ENCODE data around the gene HS3ST4. TPM values are rescaled to one million over a fixed set of nuclear protein-coding genes. Genes with fewer than 3 reads are reported as not detected.

HS3ST4 gene
- total RNA-seq, 2 donors from 2014 or later: 1.0 to 1.9 TPM

- no peaks in the 10 kb centered on the region for H3K36me3 ChIP-seq
- H3K27me3 ChIP-seq (replicated peaks; ENCODE audit: insufficient read depth): no peaks in the 10 kb centered on the region
- no peak for DNase-seq (ENCODE audit: low spot score)
- no peak overlapping the region for H3K27ac ChIP-seq
- TF ChIP-seq CTCF (IDR thresholded peaks at IDR 0.05): no peak
- intact Hi-C loops (cut with DNase I): no loop called here
- H3K4me1 ChIP-seq (replicated peaks): no peaks in the 10 kb centered on the region
- H3K4me3 ChIP-seq: no peak overlapping the region
- WGBS: 45% methylated on average over 1 of the region's 1 CpG
- H3K9me3 ChIP-seq: no peaks in the 10 kb centered on the region
Measured at GRCh38 chr16:25966172-25967097, 274.7 kb downstream of the HS3ST4 start.

- TF ChIP-seq POLR2AphosphoS5 (IDR thresholded peaks at IDR 0.05) (no peak), POLR2A (IDR thresholded peaks at IDR 0.05) (no peak), CTCF (IDR thresholded peaks at IDR 0.05) (no peak)
- DNase-seq (ENCODE audit: low spot score): no peak
- intact Hi-C loops (cut with DNase I): no loop called here
Measured at GRCh38 chr16:25977121-25977520, 285.4 kb downstream of the HS3ST4 start.

GRCh38 chr16:25978218-25978617, 286.5 kb downstream of the HS3ST4 start:
- Histone ChIP-seq H3K27me3 (replicated peaks; ENCODE audit: insufficient read depth) (no peaks in the 10 kb centered on the region), H3K4me1 (replicated peaks) (no peaks in the 10 kb centered on the region), H3K9me3 (no peaks in the 10 kb centered on the region), H3K4me3 (no peak overlapping the region), H3K27ac (no peak overlapping the region), H3K36me3 (no peaks in the 10 kb centered on the region)
- TF ChIP-seq POLR2AphosphoS5 (IDR thresholded peaks at IDR 0.05) (peak; percentile 31), CTCF (IDR thresholded peaks at IDR 0.05) (no peak)
- intact Hi-C loops (cut with DNase I): no loop called here
- peak; percentile 5 for DNase-seq (ENCODE audit: low spot score)

More at GRCh38 chr16:25977121-25977520, 285.4 kb downstream of the HS3ST4 start:
- no peaks in the 10 kb centered on the region for H3K9me3 ChIP-seq
- H3K4me3 ChIP-seq: no peak overlapping the region
- no peaks in the 10 kb centered on the region for H3K4me1 ChIP-seq (replicated peaks)
- no peaks in the 10 kb centered on the region for H3K36me3 ChIP-seq
- 94% methylated on average over 4 of the region's 4 CpGs for WGBS
- no peaks in the 10 kb centered on the region for H3K27me3 ChIP-seq (replicated peaks; ENCODE audit: insufficient read depth)
- no peak overlapping the region for H3K27ac ChIP-seq

GRCh38 chr16:25988084-25988483, 296.3 kb downstream of the HS3ST4 start:
- WGBS: 44% methylated on average over 6 of the region's 6 CpGs
- no peak overlapping the region for H3K4me3 ChIP-seq
- TF ChIP-seq POLR2AphosphoS5 (IDR thresholded peaks at IDR 0.05) (no peak), POLR2A (IDR thresholded peaks at IDR 0.05) (no peak), CTCF (IDR thresholded peaks at IDR 0.05) (no peak)
- no peak for DNase-seq (ENCODE audit: low spot score)
- intact Hi-C loops (cut with DNase I): no loop called here
- H3K36me3 ChIP-seq: no peaks in the 10 kb centered on the region
- H3K27ac ChIP-seq: no peak overlapping the region
- H3K4me1 ChIP-seq (replicated peaks): no peaks in the 10 kb centered on the region
- no peaks in the 10 kb centered on the region for H3K9me3 ChIP-seq
- no peaks in the 10 kb centered on the region for H3K27me3 ChIP-seq (replicated peaks; ENCODE audit: insufficient read depth)

- whole genome bisulfite sequencing: 81% methylated on average over 7 of the region's 7 CpGs
- TF ChIP-seq POLR2A (IDR thresholded peaks at IDR 0.05): no peak
- intact Hi-C loops (cut with DNase I): no loop called here
Measured at GRCh38 chr16:25988882-25989281, 297.1 kb downstream of the HS3ST4 start.

More at GRCh38 chr16:25988882-25989281, 297.1 kb downstream of the HS3ST4 start:
- Histone ChIP-seq H3K36me3 (no peaks in the 10 kb centered on the region), H3K27me3 (replicated peaks; ENCODE audit: insufficient read depth) (no peaks in the 10 kb centered on the region), H3K9me3 (no peaks in the 10 kb centered on the region), H3K4me3 (no peak overlapping the region), H3K4me1 (replicated peaks) (no peaks in the 10 kb centered on the region), H3K27ac (no peak overlapping the region)
- DNase-seq (ENCODE audit: low spot score): no peak
